Mammary epithelial cell (primary cell): Measurements from ENCODE around the gene MRPL12.

Experiments used
- CTCF ChIP-seq, 2 donors: IDR thresholded peaks in 1 of 2; conservative IDR thresholded peaks in 1 of 2; 2 replicates each; pipeline ENCODE4 v1.5.1; 2011 to 2012; ENCODE audit warnings: inconsistent platforms in 2 of 2, low read length in 2 of 2, mild to moderate bottlenecking in 2 of 2, control low read depth in 1 of 2, low read depth in 1 of 2; ENCODE audit not compliant: insufficient read depth in 1 of 2; ENCODE audit errors: extremely low read depth in 1 of 2
- EZH2 ChIP-seq: IDR thresholded peaks from 2 replicates; pipeline ENCODE4 v1.6.1; 2012; ENCODE audit warnings: low read length, inconsistent platforms, borderline replicate concordance

GRCh38 chr17:81666092-81666341 lies 37.1 kb upstream of the MRPL12 start:
- no peak for TF ChIP-seq CTCF (conservative IDR thresholded peaks at IDR 0.05 in 1 of 2, IDR thresholded peaks at IDR 0.05 in 1 of 2; ENCODE audit: extremely low read depth in 1 of 2, insufficient read depth in 1 of 2, low read depth in 1 of 2, low read length in 2 of 2)
- no peak for TF ChIP-seq EZH2
